HEK293T (cell line): ENCODE data around the gene IFT172.

ENCODE experiments used
- FOXK2 ChIP-seq: fragments of 450-650 bp; IDR thresholded peaks from 2 replicates; pipeline ENCODE4 v1.6.1; 2016; ENCODE audit warnings: mild to moderate bottlenecking
- SUZ12 ChIP-seq: fragments of 450-650 bp; IDR thresholded peaks from 2 replicates; pipeline ENCODE4 v1.6.1; 2016; ENCODE audit warnings: mild to moderate bottlenecking
- TF ChIP-seq, protein P1 (sequence below): fragments of 450-650 bp; IDR thresholded peaks from 2 replicates; pipeline ENCODE4 v1.6.1; 2016

DNA sequence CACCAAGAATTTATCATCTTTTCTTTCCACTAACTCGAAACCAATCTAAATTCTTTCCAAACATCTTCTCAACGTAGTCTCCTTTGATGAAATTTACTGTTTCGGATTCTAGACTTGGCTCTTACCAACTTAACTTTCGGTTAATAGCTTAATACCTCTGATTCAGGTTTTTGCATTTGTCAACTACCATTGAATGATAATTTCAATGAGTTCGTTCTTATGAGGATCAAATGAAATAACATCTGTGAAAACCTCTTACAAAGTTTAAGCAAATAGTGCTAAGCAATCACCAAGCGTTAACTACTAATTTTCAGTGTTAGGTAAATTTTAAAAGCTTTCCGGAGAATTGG is 61.7 kb downstream of the IFT172 start:
- no peak for TF ChIP-seq FOXK2
- TF ChIP-seq, protein P1, sequence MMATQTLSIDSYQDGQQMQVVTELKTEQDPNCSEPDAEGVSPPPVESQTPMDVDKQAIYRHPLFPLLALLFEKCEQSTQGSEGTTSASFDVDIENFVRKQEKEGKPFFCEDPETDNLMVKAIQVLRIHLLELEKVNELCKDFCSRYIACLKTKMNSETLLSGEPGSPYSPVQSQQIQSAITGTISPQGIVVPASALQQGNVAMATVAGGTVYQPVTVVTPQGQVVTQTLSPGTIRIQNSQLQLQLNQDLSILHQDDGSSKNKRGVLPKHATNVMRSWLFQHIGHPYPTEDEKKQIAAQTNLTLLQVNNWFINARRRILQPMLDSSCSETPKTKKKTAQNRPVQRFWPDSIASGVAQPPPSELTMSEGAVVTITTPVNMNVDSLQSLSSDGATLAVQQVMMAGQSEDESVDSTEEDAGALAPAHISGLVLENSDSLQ, result no peak
- TF ChIP-seq SUZ12, result no peak
